HFFc6 (cell line): ENCODE data around the gene IL1RAPL1. TPM values are rescaled to one million over a fixed set of nuclear protein-coding genes. Genes with fewer than 3 reads are reported as not detected.

Source experiments
- DNase-seq: peaks from one replicate; pipeline ENCODE4 v3.0.0-alpha.2; 2018
- H3K27ac Mint-ChIP-seq: 2 replicates; pipeline ENCODE4 v1.8.0; 2020; ENCODE audit warnings: mild to moderate bottlenecking, mixed read lengths
- H3K27me3 Mint-ChIP-seq: 2 replicates; pipeline ENCODE4 v1.8.0; 2021; ENCODE audit warnings: mild to moderate bottlenecking, moderate library complexity, mixed read lengths; ENCODE audit not compliant: insufficient read depth
- H3K36me3 Mint-ChIP-seq: 2 replicates; pipeline ENCODE4 v1.8.0; 2021; ENCODE audit warnings: low read depth, mixed read lengths
- H3K4me1 Mint-ChIP-seq: 2 replicates; pipeline ENCODE4 v1.8.0; 2020; ENCODE audit warnings: low read depth, mixed read lengths
- H3K4me3 Mint-ChIP-seq: 2 replicates; pipeline ENCODE4 v1.8.0; 2020; ENCODE audit warnings: mild to moderate bottlenecking, moderate library complexity, mixed read lengths
- H3K9me3 Mint-ChIP-seq: 2 replicates; pipeline ENCODE4 v1.8.0; 2020; ENCODE audit warnings: mild to moderate bottlenecking, mixed read lengths
- CTCF ChIP-seq: fragments of 200-600 bp; sonication (generic); IDR thresholded peaks from 2 replicates; pipeline ENCODE4 v1.5.0; 2021; ENCODE audit warnings: antibody characterized with exemption, mild to moderate bottlenecking
- total RNA-seq, 6 experiments: library from RNA; stranded (reverse); fragmentation: NEBNext Ultra II Directional; extraction: Animal tissue kit (Norgen Biotek cat#: 25700); gene quantifications; 2 replicates in 1 of 6; 3 replicates in 5 of 6; pipeline ENCODE4 v1.2.3, GENCODE V29; 2021

Gene IL1RAPL1
- total RNA-seq, 6 experiments from 2014 or later, result not detected

- H3K4me1 Mint-ChIP-seq, result no peaks in the 10 kb centered on the region
- DNase-seq, result no peak
These were observed 638.4 kb downstream of the IL1RAPL1 start for GRCh38 chrX:29225670-29226069.

GRCh38 chrX:29229802-29230201 is 642.6 kb downstream of the IL1RAPL1 start:
- Mint-ChIP-seq H3K36me3 (no peaks in the 10 kb centered on the region), H3K27ac (no peak overlapping the region), H3K27me3 (no peaks in the 10 kb centered on the region; the same call in 1 of the 2 replicates), H3K4me1 (no peaks in the 10 kb centered on the region), H3K9me3 (no peaks in the 10 kb centered on the region), H3K4me3 (no peak overlapping the region)
- DNase-seq, result peak; percentile 11
- TF ChIP-seq CTCF, result no peak

More at GRCh38 chrX:29225670-29226069, 638.4 kb downstream of the IL1RAPL1 start:
- no peak overlapping the region for H3K4me3 Mint-ChIP-seq
- no peaks in the 10 kb centered on the region for H3K9me3 Mint-ChIP-seq
- TF ChIP-seq CTCF, result no peak
- H3K36me3 Mint-ChIP-seq, result no peaks in the 10 kb centered on the region
- no peaks in the 10 kb centered on the region for H3K27me3 Mint-ChIP-seq
- no peak overlapping the region for H3K27ac Mint-ChIP-seq

- Mint-ChIP-seq H3K4me1 (no peaks in the 10 kb centered on the region), H3K36me3 (no peaks in the 10 kb centered on the region), H3K27me3 (no peaks in the 10 kb centered on the region; the same call in 1 of the 2 replicates), H3K4me3 (no peak overlapping the region), H3K27ac (no peak overlapping the region), H3K9me3 (no peaks in the 10 kb centered on the region)
- TF ChIP-seq CTCF, result peak; percentile 58
- DNase-seq, result no peak
These were observed 644.6 kb downstream of the IL1RAPL1 start for GRCh38 chrX:29231800-29232199.

- Mint-ChIP-seq H3K36me3 (no peaks in the 10 kb centered on the region), H3K27me3 (no peaks in the 10 kb centered on the region; the same call in 1 of the 2 replicates), H3K4me3 (no peak overlapping the region), H3K4me1 (no peaks in the 10 kb centered on the region), H3K27ac (no peak overlapping the region), H3K9me3 (no peaks in the 10 kb centered on the region)
- TF ChIP-seq CTCF, result no peak
- no peak for DNase-seq
These were observed 646.4 kb downstream of the IL1RAPL1 start for GRCh38 chrX:29233592-29234183.

- H3K4me3 Mint-ChIP-seq, result no peak overlapping the region
These were observed 650.7 kb downstream of the IL1RAPL1 start for GRCh38 chrX:29237972-29238371.

More at GRCh38 chrX:29237972-29238371, 650.7 kb downstream of the IL1RAPL1 start:
- no peaks in the 10 kb centered on the region; the same call in 1 of the 2 replicates for H3K27me3 Mint-ChIP-seq
- H3K9me3 Mint-ChIP-seq, result no peaks in the 10 kb centered on the region
- no peak for DNase-seq
- no peak overlapping the region for H3K27ac Mint-ChIP-seq
- H3K4me1 Mint-ChIP-seq, result no peaks in the 10 kb centered on the region
- no peaks in the 10 kb centered on the region for H3K36me3 Mint-ChIP-seq
- TF ChIP-seq CTCF, result no peak
